ENCODE data around the gene WDR27. TPM values are rescaled to one million over a fixed set of nuclear protein-coding genes. Genes with fewer than 3 reads are reported as not detected.

WDR27 gene
- polyA plus RNA-seq, 2 donors = 10.3 to 24.0 TPM

- H3K36me3 ChIP-seq (ENCODE audit: control insufficient read depth in 2 of 2, insufficient read depth in 2 of 2, low read length in 1 of 2) = no peaks in the 10 kb centered on the region
- no peaks in the 10 kb centered on the region for H3K27me3 ChIP-seq (ENCODE audit: control insufficient read depth in 1 of 2, insufficient read depth in 2 of 2, low read length in 2 of 2)
- peak overlapping the region; percentile 50 to 84 for H3K4me3 ChIP-seq (ENCODE audit: low read depth in 1 of 2, low read length in 2 of 2)
- peak overlapping the region; percentile 88 to 94 for H3K27ac ChIP-seq (ENCODE audit: low read depth in 2 of 2, low read length in 1 of 2)
- H3K4me1 ChIP-seq (ENCODE audit: control insufficient read depth in 2 of 2, insufficient read depth in 2 of 2, low read length in 1 of 2) = peaks cover 0 to 2% of the 10 kb centered on the region in 2 donors
- H3K9me3 ChIP-seq (ENCODE audit: control insufficient read depth in 2 of 2, insufficient read depth in 1 of 2, low read depth in 1 of 2, low read length in 1 of 2) = no peaks in the 10 kb centered on the region
- 22 to 23% methylated on average over 29 of the region's 29 CpGs for WGBS, 2 donors
Observed at GRCh38 chr6:169725125-169726048, 23.6 kb upstream of the WDR27 start.

- Histone ChIP-seq H3K27me3 (ENCODE audit: control insufficient read depth in 1 of 2, insufficient read depth in 2 of 2, low read length in 2 of 2) (no peaks in the 10 kb centered on the region), H3K36me3 (ENCODE audit: control insufficient read depth in 2 of 2, insufficient read depth in 2 of 2, low read length in 1 of 2) (no peaks in the 10 kb centered on the region), H3K4me3 (ENCODE audit: low read depth in 1 of 2, low read length in 2 of 2) (peak within 1 kb of the TSS; percentile 84 to 85), H3K27ac (ENCODE audit: low read depth in 2 of 2, low read length in 1 of 2) (peak within 1 kb of the TSS; percentile 94 to 98), H3K9me3 (ENCODE audit: control insufficient read depth in 2 of 2, insufficient read depth in 1 of 2, low read depth in 1 of 2, low read length in 1 of 2) (no peaks in the 10 kb centered on the region), H3K4me1 (ENCODE audit: control insufficient read depth in 2 of 2, insufficient read depth in 2 of 2, low read length in 1 of 2) (peaks cover 0 to 2% of the 10 kb centered on the region in 2 donors)
- 0 to 1% methylated on average over 33 to 89 of the region's 89 CpGs for WGBS, 2 donors
Observed at GRCh38 chr6:169724494-169725124, 22.8 kb upstream of the WDR27 start, which contains the start of gene PHF10. TSS of gene PHF10 (minus strand) at chr6:169724500. CDS start at chr6:169723931, 569 bp downstream.

GRCh38 chr6:169723991-169724493, 22.2 kb upstream of the WDR27 start:
- H3K36me3 ChIP-seq (ENCODE audit: control insufficient read depth in 2 of 2, insufficient read depth in 2 of 2, low read length in 1 of 2) = no peaks in the 10 kb centered on the region
- WGBS, 2 donors = 1% methylated on average over 20 to 89 of the region's 89 CpGs
- H3K9me3 ChIP-seq (ENCODE audit: control insufficient read depth in 2 of 2, insufficient read depth in 1 of 2, low read depth in 1 of 2, low read length in 1 of 2) = no peaks in the 10 kb centered on the region
- H3K27me3 ChIP-seq (ENCODE audit: control insufficient read depth in 1 of 2, insufficient read depth in 2 of 2, low read length in 2 of 2) = no peaks in the 10 kb centered on the region
- H3K27ac ChIP-seq (ENCODE audit: low read depth in 2 of 2, low read length in 1 of 2) = peak overlapping the region; percentile 94 to 98
- H3K4me1 ChIP-seq (ENCODE audit: control insufficient read depth in 2 of 2, insufficient read depth in 2 of 2, low read length in 1 of 2) = peaks cover 0 to 2% of the 10 kb centered on the region in 2 donors
- peak overlapping the region; percentile 72 to 84 for H3K4me3 ChIP-seq (ENCODE audit: low read depth in 1 of 2, low read length in 2 of 2)

- peaks cover 0 to 2% of the 10 kb centered on the region in 2 donors for H3K4me1 ChIP-seq (ENCODE audit: control insufficient read depth in 2 of 2, insufficient read depth in 2 of 2, low read length in 1 of 2)
- no peaks in the 10 kb centered on the region for H3K9me3 ChIP-seq (ENCODE audit: control insufficient read depth in 2 of 2, insufficient read depth in 1 of 2, low read depth in 1 of 2, low read length in 1 of 2)
- H3K27ac ChIP-seq (ENCODE audit: low read depth in 2 of 2, low read length in 1 of 2) = peak overlapping the region; percentile 94
- H3K36me3 ChIP-seq (ENCODE audit: control insufficient read depth in 2 of 2, insufficient read depth in 2 of 2, low read length in 1 of 2) = no peaks in the 10 kb centered on the region
- H3K27me3 ChIP-seq (ENCODE audit: control insufficient read depth in 1 of 2, insufficient read depth in 2 of 2, low read length in 2 of 2) = no peaks in the 10 kb centered on the region
- WGBS, 2 donors = 0 to 1% methylated on average over 57 to 70 of the region's 70 CpGs
- peak overlapping the region; percentile 84 to 85 for H3K4me3 ChIP-seq (ENCODE audit: low read depth in 1 of 2, low read length in 2 of 2)
Observed at GRCh38 chr6:169723200-169723909, 21.5 kb upstream of the WDR27 start.

GRCh38 chr6:169722362-169723199, 20.8 kb upstream of the WDR27 start:
- WGBS, 2 donors = 1 to 3% methylated on average over 22 of the region's 22 CpGs
- Histone ChIP-seq H3K9me3 (ENCODE audit: control insufficient read depth in 2 of 2, insufficient read depth in 1 of 2, low read depth in 1 of 2, low read length in 1 of 2) (no peaks in the 10 kb centered on the region), H3K36me3 (ENCODE audit: control insufficient read depth in 2 of 2, insufficient read depth in 2 of 2, low read length in 1 of 2) (no peaks in the 10 kb centered on the region), H3K27me3 (ENCODE audit: control insufficient read depth in 1 of 2, insufficient read depth in 2 of 2, low read length in 2 of 2) (no peaks in the 10 kb centered on the region), H3K4me1 (ENCODE audit: control insufficient read depth in 2 of 2, insufficient read depth in 2 of 2, low read length in 1 of 2) (peaks cover 0 to 2% of the 10 kb centered on the region in 2 donors), H3K27ac (ENCODE audit: low read depth in 2 of 2, low read length in 1 of 2) (peak overlapping the region; percentile 94), H3K4me3 (ENCODE audit: low read depth in 1 of 2, low read length in 2 of 2) (peak overlapping the region; percentile 84 to 85)

GRCh38 chr6:169720207-169720855, 18.5 kb upstream of the WDR27 start:
- no peak overlapping the region for H3K27ac ChIP-seq (ENCODE audit: low read depth in 2 of 2, low read length in 1 of 2)
- WGBS, 2 donors = 97 to 99% methylated on average over 3 of the region's 3 CpGs

GRCh38 chr6:169719117-169719516, 17.3 kb upstream of the WDR27 start:
- 90 to 91% methylated on average over 4 of the region's 4 CpGs for whole genome bisulfite sequencing, 2 donors
- Histone ChIP-seq H3K27me3 (ENCODE audit: control insufficient read depth in 1 of 2, insufficient read depth in 2 of 2, low read length in 2 of 2) (no peaks in the 10 kb centered on the region), H3K9me3 (ENCODE audit: control insufficient read depth in 2 of 2, insufficient read depth in 1 of 2, low read depth in 1 of 2, low read length in 1 of 2) (no peaks in the 10 kb centered on the region), H3K4me1 (ENCODE audit: control insufficient read depth in 2 of 2, insufficient read depth in 2 of 2, low read length in 1 of 2) (peaks cover 0 to 2% of the 10 kb centered on the region in 2 donors), H3K27ac (ENCODE audit: low read depth in 2 of 2, low read length in 1 of 2) (no peak overlapping the region), H3K4me3 (ENCODE audit: low read depth in 1 of 2, low read length in 2 of 2) (no peak overlapping the region), H3K36me3 (ENCODE audit: control insufficient read depth in 2 of 2, insufficient read depth in 2 of 2, low read length in 1 of 2) (peaks cover 0 to 8% of the 10 kb centered on the region in 2 donors)

More at GRCh38 chr6:169720207-169720855, 18.5 kb upstream of the WDR27 start:
- no peaks in the 10 kb centered on the region for H3K27me3 ChIP-seq (ENCODE audit: control insufficient read depth in 1 of 2, insufficient read depth in 2 of 2, low read length in 2 of 2)
- no peak overlapping the region for H3K4me3 ChIP-seq (ENCODE audit: low read depth in 1 of 2, low read length in 2 of 2)
- H3K36me3 ChIP-seq (ENCODE audit: control insufficient read depth in 2 of 2, insufficient read depth in 2 of 2, low read length in 1 of 2) = peaks cover 0 to 4% of the 10 kb centered on the region in 2 donors
- H3K4me1 ChIP-seq (ENCODE audit: control insufficient read depth in 2 of 2, insufficient read depth in 2 of 2, low read length in 1 of 2) = peaks cover 0 to 2% of the 10 kb centered on the region in 2 donors
- no peaks in the 10 kb centered on the region for H3K9me3 ChIP-seq (ENCODE audit: control insufficient read depth in 2 of 2, insufficient read depth in 1 of 2, low read depth in 1 of 2, low read length in 1 of 2)

- Histone ChIP-seq H3K27me3 (ENCODE audit: control insufficient read depth in 1 of 2, insufficient read depth in 2 of 2, low read length in 2 of 2) (no peaks in the 10 kb centered on the region), H3K9me3 (ENCODE audit: control insufficient read depth in 2 of 2, insufficient read depth in 1 of 2, low read depth in 1 of 2, low read length in 1 of 2) (no peaks in the 10 kb centered on the region), H3K4me1 (ENCODE audit: control insufficient read depth in 2 of 2, insufficient read depth in 2 of 2, low read length in 1 of 2) (no peaks in the 10 kb centered on the region), H3K4me3 (ENCODE audit: low read depth in 1 of 2, low read length in 2 of 2) (no peak overlapping the region), H3K36me3 (ENCODE audit: control insufficient read depth in 2 of 2, insufficient read depth in 2 of 2, low read length in 1 of 2) (peaks cover 0 to 10% of the 10 kb centered on the region in 2 donors), H3K27ac (ENCODE audit: low read depth in 2 of 2, low read length in 1 of 2) (no peak overlapping the region)
- WGBS, 2 donors = 91 to 95% methylated on average over 9 of the region's 9 CpGs
Observed at GRCh38 chr6:169714595-169714994, 12.8 kb upstream of the WDR27 start.

All from esophagus (tissue), 2 donors.